Osteocyte (in vitro differentiated cells): Measurements from ENCODE around the gene DAPK2. TPM values are rescaled to one million over a fixed set of nuclear protein-coding genes. Genes with fewer than 3 reads are reported as not detected.

Source experiments
- DNase-seq: peaks from one replicate; pipeline ENCODE4 v3.0.0; 2021; ENCODE audit warnings: mixed read lengths; ENCODE audit not compliant: unreplicated experiment; ENCODE audit errors: extremely low spot score
- H3K27ac Mint-ChIP-seq: one replicate; pipeline ENCODE4 v1.8.0; 2021; ENCODE audit warnings: mild to moderate bottlenecking, mixed read lengths; ENCODE audit not compliant: unreplicated experiment
- H3K27me3 Mint-ChIP-seq: one replicate; pipeline ENCODE4 v1.8.0; 2021; ENCODE audit warnings: mixed read lengths; ENCODE audit not compliant: unreplicated experiment
- H3K36me3 Mint-ChIP-seq: one replicate; pipeline ENCODE4 v1.8.0; 2021; ENCODE audit warnings: mixed read lengths; ENCODE audit not compliant: unreplicated experiment
- H3K4me1 Mint-ChIP-seq: one replicate; pipeline ENCODE4 v1.8.0; 2021; ENCODE audit warnings: mixed read lengths; ENCODE audit not compliant: unreplicated experiment
- H3K4me3 Mint-ChIP-seq: one replicate; pipeline ENCODE4 v1.8.0; 2021; ENCODE audit warnings: mild to moderate bottlenecking, moderate library complexity, mixed read lengths; ENCODE audit not compliant: unreplicated experiment
- H3K9me3 Mint-ChIP-seq: one replicate; pipeline ENCODE4 v1.8.0; 2021; ENCODE audit warnings: mixed read lengths; ENCODE audit not compliant: unreplicated experiment
- CTCF ChIP-seq: fragments of 200-600 bp; sonication (generic); IDR thresholded peaks from 2 replicates; pipeline ENCODE4 v1.5.0; 2021; ENCODE audit warnings: antibody characterized with exemption, mild to moderate bottlenecking, moderate library complexity
- total RNA-seq: library from RNA; stranded (reverse); gene quantifications from 2 replicates; pipeline ENCODE4 v1.2.1, GENCODE V29; 2021

DAPK2 gene
- total RNA-seq, 1 donor from 2014 or later, result 17.6 TPM

- Mint-ChIP-seq H3K9me3 (no peaks in the 10 kb centered on the region), H3K4me1 (peaks cover 30% of the 10 kb centered on the region), H3K4me3 (no peak overlapping the region), H3K27ac (no peak overlapping the region), H3K27me3 (no peaks in the 10 kb centered on the region), H3K36me3 (peaks cover 2% of the 10 kb centered on the region)
- TF ChIP-seq CTCF, result no peak
- peak; percentile 51 for DNase-seq
Measured at GRCh38 chr15:63948971-63949370, 97.3 kb downstream of the DAPK2 start.

GRCh38 chr15:63948436-63948835, 97.8 kb downstream of the DAPK2 start:
- Mint-ChIP-seq H3K4me1 (peaks cover 30% of the 10 kb centered on the region), H3K36me3 (peaks cover 2% of the 10 kb centered on the region), H3K9me3 (no peaks in the 10 kb centered on the region), H3K27ac (no peak overlapping the region), H3K4me3 (no peak overlapping the region), H3K27me3 (no peaks in the 10 kb centered on the region)
- no peak for TF ChIP-seq CTCF
- peak; percentile 54 for DNase-seq

GRCh38 chr15:63947228-63947627, 99.1 kb downstream of the DAPK2 start:
- Mint-ChIP-seq H3K27me3 (no peaks in the 10 kb centered on the region), H3K4me1 (peaks cover 32% of the 10 kb centered on the region), H3K36me3 (peaks cover 2% of the 10 kb centered on the region), H3K4me3 (no peak overlapping the region), H3K9me3 (no peaks in the 10 kb centered on the region), H3K27ac (no peak overlapping the region)
- no peak for TF ChIP-seq CTCF
- no peak for DNase-seq

- H3K4me1 Mint-ChIP-seq, result peaks cover 34% of the 10 kb centered on the region
- no peak overlapping the region for H3K4me3 Mint-ChIP-seq
- DNase-seq, result peak; percentile 63
- no peaks in the 10 kb centered on the region for H3K27me3 Mint-ChIP-seq
- no peak overlapping the region for H3K27ac Mint-ChIP-seq
- no peak for TF ChIP-seq CTCF
- H3K36me3 Mint-ChIP-seq, result peaks cover 2% of the 10 kb centered on the region
- H3K9me3 Mint-ChIP-seq, result no peaks in the 10 kb centered on the region
Measured at GRCh38 chr15:63946524-63947065, 99.7 kb downstream of the DAPK2 start.

GRCh38 chr15:63945838-63946298, 100.4 kb downstream of the DAPK2 start:
- TF ChIP-seq CTCF, result no peak
- H3K4me3 Mint-ChIP-seq, result no peak overlapping the region
- H3K27me3 Mint-ChIP-seq, result no peaks in the 10 kb centered on the region
- H3K27ac Mint-ChIP-seq, result no peak overlapping the region
- DNase-seq, result peak; percentile 84
- H3K9me3 Mint-ChIP-seq, result no peaks in the 10 kb centered on the region
- peaks cover 2% of the 10 kb centered on the region for H3K36me3 Mint-ChIP-seq
- peaks cover 33% of the 10 kb centered on the region for H3K4me1 Mint-ChIP-seq
